Measurements from ENCODE around the gene BTBD8. TPM values are rescaled to one million over a fixed set of nuclear protein-coding genes. Genes with fewer than 3 reads are reported as not detected.

BTBD8 gene
- total RNA-seq, 1 experiment from 2014 or later: 1.8 TPM

- H3K27ac Mint-ChIP-seq (ENCODE audit: low read depth, unreplicated experiment): no peak overlapping the region
- intact Hi-C loops (cut with micrococcal nuclease): no loop called here
These were observed 37.4 kb downstream of the BTBD8 start for GRCh38 chr1:92117526-92117925.

DNA sequence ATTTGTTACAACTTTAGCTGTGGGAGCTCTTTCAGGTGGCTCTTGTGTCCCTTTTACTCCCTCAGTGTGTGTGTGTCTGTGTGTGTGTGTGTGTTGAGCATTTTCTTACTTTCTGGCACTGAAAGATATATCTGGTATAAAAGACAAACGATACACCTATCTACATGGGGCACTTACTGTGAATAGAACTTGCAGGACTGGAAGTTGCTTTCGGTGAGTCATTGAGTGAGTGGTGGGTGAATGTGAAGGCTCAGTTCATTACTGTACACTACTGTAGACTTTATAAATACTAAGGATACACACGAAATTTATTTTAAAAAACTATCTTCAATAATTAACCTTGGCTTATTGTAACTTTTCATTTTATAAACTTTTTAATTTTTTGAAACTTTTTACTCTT is 38.7 kb downstream of the BTBD8 start:
- intact Hi-C loops (cut with micrococcal nuclease): no loop called here
- TF ChIP-seq, protein P1, sequence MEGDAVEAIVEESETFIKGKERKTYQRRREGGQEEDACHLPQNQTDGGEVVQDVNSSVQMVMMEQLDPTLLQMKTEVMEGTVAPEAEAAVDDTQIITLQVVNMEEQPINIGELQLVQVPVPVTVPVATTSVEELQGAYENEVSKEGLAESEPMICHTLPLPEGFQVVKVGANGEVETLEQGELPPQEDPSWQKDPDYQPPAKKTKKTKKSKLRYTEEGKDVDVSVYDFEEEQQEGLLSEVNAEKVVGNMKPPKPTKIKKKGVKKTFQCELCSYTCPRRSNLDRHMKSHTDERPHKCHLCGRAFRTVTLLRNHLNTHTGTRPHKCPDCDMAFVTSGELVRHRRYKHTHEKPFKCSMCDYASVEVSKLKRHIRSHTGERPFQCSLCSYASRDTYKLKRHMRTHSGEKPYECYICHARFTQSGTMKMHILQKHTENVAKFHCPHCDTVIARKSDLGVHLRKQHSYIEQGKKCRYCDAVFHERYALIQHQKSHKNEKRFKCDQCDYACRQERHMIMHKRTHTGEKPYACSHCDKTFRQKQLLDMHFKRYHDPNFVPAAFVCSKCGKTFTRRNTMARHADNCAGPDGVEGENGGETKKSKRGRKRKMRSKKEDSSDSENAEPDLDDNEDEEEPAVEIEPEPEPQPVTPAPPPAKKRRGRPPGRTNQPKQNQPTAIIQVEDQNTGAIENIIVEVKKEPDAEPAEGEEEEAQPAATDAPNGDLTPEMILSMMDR (IDR thresholded peaks at IDR 0.05; ENCODE audit: unreplicated experiment): no peak
- ChIA-PET CTCF (no interaction called here), POLR2A (interaction anchor here (0.7 kb wide), 1 partner anchor 637 kb away, joined by 3 read pairs; no protein-coding TSS in a partner anchor)
- Mint-ChIP-seq H3K27me3 (ENCODE audit: insufficient read depth, unreplicated experiment) (no peaks in the 10 kb centered on the region), H3K4me3 (ENCODE audit: unreplicated experiment) (no peak overlapping the region), H3K36me3 (ENCODE audit: insufficient read depth, unreplicated experiment) (no peaks in the 10 kb centered on the region), H3K4me1 (ENCODE audit: insufficient read depth, unreplicated experiment) (no peaks in the 10 kb centered on the region), H3K9me3 (ENCODE audit: unreplicated experiment) (no peaks in the 10 kb centered on the region), H3K27ac (ENCODE audit: low read depth, unreplicated experiment) (no peak overlapping the region)
- no TSS peak for BruUV-seq (replicated peaks)
- peak; percentile 22 for DNase-seq (ENCODE audit: unreplicated experiment)

More at GRCh38 chr1:92117526-92117925, 37.4 kb downstream of the BTBD8 start:
- CTCF ChIA-PET: no interaction called here
- H3K4me1 Mint-ChIP-seq (ENCODE audit: insufficient read depth, unreplicated experiment): no peaks in the 10 kb centered on the region
- POLR2A ChIA-PET: no interaction called here
- H3K36me3 Mint-ChIP-seq (ENCODE audit: insufficient read depth, unreplicated experiment): no peaks in the 10 kb centered on the region
- TF ChIP-seq, protein P1 (IDR thresholded peaks at IDR 0.05; ENCODE audit: unreplicated experiment): no peak
- BruUV-seq (replicated peaks): no TSS peak
- no peak for DNase-seq (ENCODE audit: unreplicated experiment)
- H3K27me3 Mint-ChIP-seq (ENCODE audit: insufficient read depth, unreplicated experiment): no peaks in the 10 kb centered on the region
- H3K9me3 Mint-ChIP-seq (ENCODE audit: unreplicated experiment): no peaks in the 10 kb centered on the region
- no peak overlapping the region for H3K4me3 Mint-ChIP-seq (ENCODE audit: unreplicated experiment)

DNA sequence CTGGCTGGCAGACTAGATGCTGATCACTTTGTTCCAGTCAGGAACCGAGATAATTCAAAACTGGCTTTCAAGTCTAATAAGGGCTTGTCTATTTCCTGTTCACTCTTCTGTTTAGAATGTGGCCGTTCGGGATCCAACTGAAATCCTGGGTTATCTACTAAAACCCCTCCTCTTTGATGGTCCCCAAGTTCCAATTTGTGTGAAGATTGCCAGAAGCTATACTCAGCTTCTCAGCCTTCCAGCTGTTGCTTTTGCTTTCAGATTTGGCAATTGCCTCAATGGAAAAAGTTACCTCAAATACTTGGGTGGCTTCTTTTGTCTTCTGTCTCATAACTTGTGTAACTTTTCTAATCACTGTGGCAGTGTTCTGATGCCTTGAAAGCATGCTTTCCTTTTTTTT is 43.7 kb downstream of the BTBD8 start:
- ChIA-PET POLR2A (no interaction called here), CTCF (no interaction called here)
- no TSS peak for BruUV-seq (replicated peaks)
- TF ChIP-seq, protein P1 (IDR thresholded peaks at IDR 0.05; ENCODE audit: unreplicated experiment): no peak
- DNase-seq (ENCODE audit: unreplicated experiment): no peak
- Mint-ChIP-seq H3K9me3 (ENCODE audit: unreplicated experiment) (no peaks in the 10 kb centered on the region), H3K4me1 (ENCODE audit: insufficient read depth, unreplicated experiment) (no peaks in the 10 kb centered on the region), H3K36me3 (ENCODE audit: insufficient read depth, unreplicated experiment) (no peaks in the 10 kb centered on the region), H3K27ac (ENCODE audit: low read depth, unreplicated experiment) (no peak overlapping the region), H3K4me3 (ENCODE audit: unreplicated experiment) (no peak overlapping the region), H3K27me3 (ENCODE audit: insufficient read depth, unreplicated experiment) (no peaks in the 10 kb centered on the region)
- intact Hi-C loops (cut with micrococcal nuclease): no loop called here

GRCh38 chr1:92125204-92125603 is 45.1 kb downstream of the BTBD8 start:
- TF ChIP-seq, protein P1 (IDR thresholded peaks at IDR 0.05; ENCODE audit: unreplicated experiment): no peak
- intact Hi-C loops (cut with micrococcal nuclease): no loop called here
- no peak overlapping the region for H3K4me3 Mint-ChIP-seq (ENCODE audit: unreplicated experiment)
- H3K27ac Mint-ChIP-seq (ENCODE audit: low read depth, unreplicated experiment): no peak overlapping the region
- H3K36me3 Mint-ChIP-seq (ENCODE audit: insufficient read depth, unreplicated experiment): no peaks in the 10 kb centered on the region
- H3K27me3 Mint-ChIP-seq (ENCODE audit: insufficient read depth, unreplicated experiment): no peaks in the 10 kb centered on the region
- POLR2A ChIA-PET: interaction anchor here (0.7 kb wide), 1 partner anchor 13 kb away, joined by 3 read pairs; no protein-coding TSS in a partner anchor
- H3K9me3 Mint-ChIP-seq (ENCODE audit: unreplicated experiment): no peaks in the 10 kb centered on the region
- no peak for DNase-seq (ENCODE audit: unreplicated experiment)
- H3K4me1 Mint-ChIP-seq (ENCODE audit: insufficient read depth, unreplicated experiment): no peaks in the 10 kb centered on the region
- CTCF ChIA-PET: no interaction called here
- no TSS peak for BruUV-seq (replicated peaks)

All from MCF 10A (cell line).